GM19035 (cell line): ENCODE data around the gene DIP2C.
"Not testable (repeated sequence)": the region's sequence is repeated elsewhere in the genome, so short reads cannot be mapped to it uniquely, and the experiment has no call there.

Source experiments
- ATAC-seq: cut with Tn5 transposase; IDR thresholded peaks from one replicate; pipeline ENCODE4 v1.9.1; 2021; ENCODE audit not compliant: unreplicated experiment

The DIP2C gene

GRCh38 chr10:404991-405390 lies 284.5 kb downstream of the DIP2C start:
- no peak for ATAC-seq

GRCh38 chr10:404346-404745 lies 285.1 kb downstream of the DIP2C start:
- no peak for ATAC-seq

- ATAC-seq = no peak
Measured at GRCh38 chr10:398954-399353, 290.5 kb downstream of the DIP2C start.

- ATAC-seq = no peak
Measured at GRCh38 chr10:397321-398068, 292.0 kb downstream of the DIP2C start.

GRCh38 chr10:396535-397220 lies 292.8 kb downstream of the DIP2C start:
- ATAC-seq = no peak

GRCh38 chr10:396107-396506 lies 293.4 kb downstream of the DIP2C start:
- ATAC-seq = no peak

- ATAC-seq = no peak
Measured at GRCh38 chr10:395665-396064, 293.8 kb downstream of the DIP2C start.

GRCh38 chr10:394439-395101 lies 294.9 kb downstream of the DIP2C start:
- ATAC-seq = not testable (repeated sequence)

- no peak for ATAC-seq
Measured at GRCh38 chr10:393787-394438, 295.6 kb downstream of the DIP2C start.

GRCh38 chr10:393106-393745 lies 296.2 kb downstream of the DIP2C start:
- no peak for ATAC-seq

GRCh38 chr10:392705-393037 lies 296.8 kb downstream of the DIP2C start:
- ATAC-seq = no peak

GRCh38 chr10:391847-392704 lies 297.4 kb downstream of the DIP2C start:
- ATAC-seq = no peak

GRCh38 chr10:391305-391704 lies 298.2 kb downstream of the DIP2C start:
- ATAC-seq = no peak

- no peak for ATAC-seq
Measured at GRCh38 chr10:390449-391100, 298.9 kb downstream of the DIP2C start.

GRCh38 chr10:389836-390448 lies 299.5 kb downstream of the DIP2C start:
- ATAC-seq = no peak

GRCh38 chr10:389261-389790 lies 300.1 kb downstream of the DIP2C start:
- ATAC-seq = no peak

- no peak for ATAC-seq
Measured at GRCh38 chr10:388661-389045, 300.8 kb downstream of the DIP2C start.

GRCh38 chr10:387909-388660 lies 301.4 kb downstream of the DIP2C start:
- no peak for ATAC-seq

GRCh38 chr10:387593-387891 lies 301.9 kb downstream of the DIP2C start:
- no peak for ATAC-seq
